ENCODE results near the gene TEX51.

TEX51 gene

GRCh38 chr2:126899616-126900185, 1.0 kb downstream of the TEX51 start:
- WGBS (ENCODE audit: extremely low coverage, insufficient coverage, insufficient read length) = no CpG with 5 or more reads among the region's 4 CpGs
- H3K79me1 ChIP-seq (ENCODE audit: low read length) = no peaks in the 10 kb centered on the region
- H3K27me3 ChIP-seq (ENCODE audit: insufficient read depth, low read length) = no peaks in the 10 kb centered on the region

GRCh38 chr2:126900646-126901319, 2.1 kb downstream of the TEX51 start:
- H3K36me3 ChIP-seq (ENCODE audit: control insufficient read depth in 1 of 2, insufficient read depth in 2 of 2, low read length in 2 of 2) = no peaks in the 10 kb centered on the region
- H3K4me1 ChIP-seq (ENCODE audit: control insufficient read depth in 1 of 2, insufficient read depth in 2 of 2, low read length in 2 of 2) = no peaks in the 10 kb centered on the region
- H3K9me3 ChIP-seq (ENCODE audit: insufficient read depth, low read depth, low read length) = peaks cover 8% of the 10 kb centered on the region
- H2AFZ ChIP-seq (ENCODE audit: insufficient read depth, low read length, poor library complexity) = no peak overlapping the region
- no peak overlapping the region for H3K27ac ChIP-seq (ENCODE audit: low read depth, low read length)
- no peaks in the 10 kb centered on the region for H3K79me1 ChIP-seq (ENCODE audit: low read length)
- no peak overlapping the region for H2BK120ac ChIP-seq (ENCODE audit: insufficient read depth, low read length, poor library complexity)
- H3K4me2 ChIP-seq (ENCODE audit: low read length) = no peak overlapping the region
- no peak overlapping the region for H3K23ac ChIP-seq (ENCODE audit: low read length)
- H3K4me3 ChIP-seq (ENCODE audit: low read depth, low read length) = no peak overlapping the region
- H3K79me2 ChIP-seq (ENCODE audit: control insufficient read depth, insufficient read depth, low read length, poor library complexity) = no peaks in the 10 kb centered on the region
- H3K4ac ChIP-seq (ENCODE audit: low read depth, low read length) = no peak overlapping the region
- no peak for DNase-seq
- no peak overlapping the region for H3K18ac ChIP-seq (ENCODE audit: low read length)
- H3K27me3 ChIP-seq (ENCODE audit: insufficient read depth, low read length) = no peaks in the 10 kb centered on the region
- no peak overlapping the region for H2AK5ac ChIP-seq (ENCODE audit: low read length)
- WGBS (ENCODE audit: extremely low coverage, insufficient coverage, insufficient read length) = no CpG with 5 or more reads among the region's 9 CpGs
- no peak overlapping the region for H3K14ac ChIP-seq (ENCODE audit: low read length)
- no peak overlapping the region for H4K91ac ChIP-seq (ENCODE audit: low read depth, low read length)
- no peak overlapping the region for H2BK5ac ChIP-seq (ENCODE audit: low read depth, low read length, poor library complexity)
- H4K12ac ChIP-seq (ENCODE audit: low read depth, low read length) = no peak overlapping the region
- no peak overlapping the region for H2BK12ac ChIP-seq (ENCODE audit: low read length)
- no peak overlapping the region for H3K9ac ChIP-seq (ENCODE audit: low read length)
- no peak overlapping the region for H4K8ac ChIP-seq (ENCODE audit: low read depth, low read length)

More at GRCh38 chr2:126899616-126900185, 1.0 kb downstream of the TEX51 start:
- Histone ChIP-seq H3K4me3 (ENCODE audit: low read depth, low read length) (no peak overlapping the region), H3K36me3 (ENCODE audit: control insufficient read depth in 1 of 2, insufficient read depth in 2 of 2, low read length in 2 of 2) (no peaks in the 10 kb centered on the region), H3K23ac (ENCODE audit: low read length) (no peak overlapping the region), H3K18ac (ENCODE audit: low read length) (no peak overlapping the region), H2BK120ac (ENCODE audit: insufficient read depth, low read length, poor library complexity) (no peak overlapping the region), H2BK5ac (ENCODE audit: low read depth, low read length, poor library complexity) (no peak overlapping the region), H3K4me1 (ENCODE audit: control insufficient read depth in 1 of 2, insufficient read depth in 2 of 2, low read length in 2 of 2) (no peaks in the 10 kb centered on the region), H3K4ac (ENCODE audit: low read depth, low read length) (no peak overlapping the region), H3K79me2 (ENCODE audit: control insufficient read depth, insufficient read depth, low read length, poor library complexity) (no peaks in the 10 kb centered on the region), H3K4me2 (ENCODE audit: low read length) (no peak overlapping the region), H4K91ac (ENCODE audit: low read depth, low read length) (no peak overlapping the region), H3K9me3 (ENCODE audit: insufficient read depth, low read depth, low read length) (peaks cover 10% of the 10 kb centered on the region), H3K9ac (ENCODE audit: low read length) (no peak overlapping the region), H4K8ac (ENCODE audit: low read depth, low read length) (no peak overlapping the region), H2AK5ac (ENCODE audit: low read length) (no peak overlapping the region), H2BK12ac (ENCODE audit: low read length) (no peak overlapping the region), H3K27ac (ENCODE audit: low read depth, low read length) (no peak overlapping the region), H2AFZ (ENCODE audit: insufficient read depth, low read length, poor library complexity) (no peak overlapping the region), H4K12ac (ENCODE audit: low read depth, low read length) (no peak overlapping the region), H3K14ac (ENCODE audit: low read length) (no peak overlapping the region)
- DNase-seq = no peak

DNA sequence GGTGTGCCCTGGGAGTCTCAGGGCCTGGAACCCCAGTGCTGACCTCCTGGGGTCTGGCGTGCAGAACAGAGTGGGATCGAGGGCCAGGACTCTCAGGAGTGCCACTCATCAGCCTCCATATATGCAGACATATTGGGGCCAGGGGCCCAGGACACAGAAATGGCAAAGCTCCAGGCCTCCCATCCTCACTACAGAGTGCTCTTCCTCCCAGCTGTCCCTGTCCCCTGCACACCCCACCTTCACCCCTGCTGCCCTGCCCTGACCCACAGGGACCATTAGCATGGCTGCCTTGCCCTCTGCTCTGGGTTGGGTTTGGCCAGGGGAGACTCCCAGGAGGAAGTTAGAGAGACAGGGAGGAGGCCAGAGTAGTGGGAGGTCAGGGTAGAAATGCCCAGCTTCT, 2.8 kb downstream of the TEX51 start:
- H3K4me3 ChIP-seq (ENCODE audit: low read depth, low read length) = no peak overlapping the region
- no peak overlapping the region for H2AK5ac ChIP-seq (ENCODE audit: low read length)
- no peak overlapping the region for H2BK5ac ChIP-seq (ENCODE audit: low read depth, low read length, poor library complexity)
- H4K8ac ChIP-seq (ENCODE audit: low read depth, low read length) = no peak overlapping the region
- no peak overlapping the region for H3K23ac ChIP-seq (ENCODE audit: low read length)
- no peak overlapping the region for H3K18ac ChIP-seq (ENCODE audit: low read length)
- DNase-seq = no peak
- no peaks in the 10 kb centered on the region for H3K36me3 ChIP-seq (ENCODE audit: control insufficient read depth in 1 of 2, insufficient read depth in 2 of 2, low read length in 2 of 2)
- H3K27ac ChIP-seq (ENCODE audit: low read depth, low read length) = no peak overlapping the region
- WGBS (ENCODE audit: extremely low coverage, insufficient coverage, insufficient read length) = no CpG with 5 or more reads among the region's 2 CpGs
- H3K27me3 ChIP-seq (ENCODE audit: insufficient read depth, low read length) = no peaks in the 10 kb centered on the region
- no peak overlapping the region for H4K12ac ChIP-seq (ENCODE audit: low read depth, low read length)
- H2BK12ac ChIP-seq (ENCODE audit: low read length) = no peak overlapping the region
- no peaks in the 10 kb centered on the region for H3K4me1 ChIP-seq (ENCODE audit: control insufficient read depth in 1 of 2, insufficient read depth in 2 of 2, low read length in 2 of 2)
- H4K91ac ChIP-seq (ENCODE audit: low read depth, low read length) = no peak overlapping the region
- H3K9ac ChIP-seq (ENCODE audit: low read length) = no peak overlapping the region
- no peaks in the 10 kb centered on the region for H3K79me2 ChIP-seq (ENCODE audit: control insufficient read depth, insufficient read depth, low read length, poor library complexity)
- no peak overlapping the region for H2AFZ ChIP-seq (ENCODE audit: insufficient read depth, low read length, poor library complexity)
- no peaks in the 10 kb centered on the region for H3K79me1 ChIP-seq (ENCODE audit: low read length)
- no peak overlapping the region for H3K14ac ChIP-seq (ENCODE audit: low read length)
- H3K4ac ChIP-seq (ENCODE audit: low read depth, low read length) = no peak overlapping the region
- no peak overlapping the region for H2BK120ac ChIP-seq (ENCODE audit: insufficient read depth, low read length, poor library complexity)
- H3K9me3 ChIP-seq (ENCODE audit: insufficient read depth, low read depth, low read length) = peaks cover 8% of the 10 kb centered on the region
- no peak overlapping the region for H3K4me2 ChIP-seq (ENCODE audit: low read length)

DNA sequence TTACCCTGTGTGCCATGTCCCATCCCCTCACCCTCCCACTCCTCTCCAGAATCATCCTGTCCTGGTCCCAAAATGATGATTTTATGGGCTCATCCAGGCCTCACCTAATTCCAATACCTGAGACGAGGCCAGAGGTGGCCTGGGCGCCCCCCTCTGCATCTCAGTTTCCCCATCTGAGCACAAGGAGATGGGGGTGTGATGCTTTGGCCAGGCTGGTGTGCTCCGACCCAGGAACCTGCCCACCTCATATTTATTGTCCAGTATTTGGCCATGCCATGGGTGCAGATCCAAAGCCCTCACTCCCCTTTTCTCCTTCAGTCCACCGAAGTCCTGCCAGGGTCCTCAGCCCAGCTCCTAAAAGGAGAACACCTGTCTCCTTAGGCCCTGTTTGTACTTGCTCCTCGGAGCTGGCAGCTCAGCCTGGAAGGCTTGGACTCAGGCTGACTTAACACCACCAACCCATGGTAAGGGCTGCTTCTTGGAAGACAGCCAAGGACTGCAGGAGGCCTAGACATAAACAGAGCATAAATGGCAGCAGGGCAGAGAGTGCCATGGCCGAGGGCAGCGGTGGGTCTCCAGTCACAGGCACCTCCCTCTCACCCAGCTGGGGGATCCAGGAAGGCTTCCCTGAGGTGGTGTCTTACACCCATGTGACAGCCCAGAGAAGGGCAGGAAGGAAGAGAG, 3.6 kb downstream of the TEX51 start:
- no peaks in the 10 kb centered on the region for H3K4me1 ChIP-seq (ENCODE audit: control insufficient read depth in 1 of 2, insufficient read depth in 2 of 2, low read length in 2 of 2)
- H2BK120ac ChIP-seq (ENCODE audit: insufficient read depth, low read length, poor library complexity) = no peak overlapping the region
- no peak overlapping the region for H3K4me3 ChIP-seq (ENCODE audit: low read depth, low read length)
- no peak overlapping the region for H3K27ac ChIP-seq (ENCODE audit: low read depth, low read length)
- no peak overlapping the region for H2BK12ac ChIP-seq (ENCODE audit: low read length)
- H4K12ac ChIP-seq (ENCODE audit: low read depth, low read length) = no peak overlapping the region
- no peak overlapping the region for H3K23ac ChIP-seq (ENCODE audit: low read length)
- no peak overlapping the region for H4K8ac ChIP-seq (ENCODE audit: low read depth, low read length)
- no peaks in the 10 kb centered on the region for H3K79me1 ChIP-seq (ENCODE audit: low read length)
- H2AFZ ChIP-seq (ENCODE audit: insufficient read depth, low read length, poor library complexity) = no peak overlapping the region
- DNase-seq = no peak
- H3K79me2 ChIP-seq (ENCODE audit: control insufficient read depth, insufficient read depth, low read length, poor library complexity) = no peaks in the 10 kb centered on the region
- no peak overlapping the region for H2BK5ac ChIP-seq (ENCODE audit: low read depth, low read length, poor library complexity)
- H3K9ac ChIP-seq (ENCODE audit: low read length) = no peak overlapping the region
- H3K4me2 ChIP-seq (ENCODE audit: low read length) = no peak overlapping the region
- H2AK5ac ChIP-seq (ENCODE audit: low read length) = no peak overlapping the region
- H3K18ac ChIP-seq (ENCODE audit: low read length) = no peak overlapping the region
- H3K9me3 ChIP-seq (ENCODE audit: insufficient read depth, low read depth, low read length) = peaks cover 8% of the 10 kb centered on the region
- H3K14ac ChIP-seq (ENCODE audit: low read length) = no peak overlapping the region
- no peaks in the 10 kb centered on the region for H3K36me3 ChIP-seq (ENCODE audit: control insufficient read depth in 1 of 2, insufficient read depth in 2 of 2, low read length in 2 of 2)
- no CpG with 5 or more reads among the region's 7 CpGs for WGBS (ENCODE audit: extremely low coverage, insufficient coverage, insufficient read length)
- no peaks in the 10 kb centered on the region for H3K27me3 ChIP-seq (ENCODE audit: insufficient read depth, low read length)
- H4K91ac ChIP-seq (ENCODE audit: low read depth, low read length) = no peak overlapping the region
- H3K4ac ChIP-seq (ENCODE audit: low read depth, low read length) = no peak overlapping the region
